GM12878 (cell line): ENCODE measurements around the gene SCCPDH. TPM values are rescaled to one million over a fixed set of nuclear protein-coding genes. Genes with fewer than 3 reads are reported as not detected.
A peak's percentile ranks its signal among the peaks of the same experiment; 100 is the strongest.

Experiments
- ATAC-seq: fragments of 200-7000 bp; cut with Tn5 transposase; 3 replicates; pipeline ENCODE4 v1.9.1; 2020; ENCODE audit warnings: mild to moderate bottlenecking, moderate library complexity
- BruUV-seq: library from RNA; stranded (reverse); fragments of 400-500 nt; replicated peaks from 2 replicates; lab custom pipeline; 2021; lab: Mats Ljungman, UMichigan
- CTCF ChIA-PET: fragments of 300-600 bp; sonication (Branson Sonifier 250); formaldehyde crosslinking; extraction: SDS; loops from one replicate; lab custom pipeline; 2021; ENCODE audit warnings: inconsistent platforms; lab: Yijun Ruan, JAX
- POLR2A ChIA-PET: fragments of 350-600 bp; formaldehyde crosslinking; extraction: SDS; loops from one replicate; lab custom pipeline; 2021; ENCODE audit warnings: inconsistent platforms; lab: Charles Lee
- RAD21 ChIA-PET: fragments of 300-600 bp; sonication (Branson Sonifier 250); formaldehyde crosslinking; loops from one replicate; lab custom pipeline; 2023; ENCODE audit warnings: antibody characterized with exemption; ENCODE audit not compliant: unreplicated experiment; lab: Charles Lee
- SMC1A ChIA-PET: fragments of 300-600 bp; sonication (Branson Sonifier 250); formaldehyde crosslinking; loops from one replicate; lab custom pipeline; 2023; ENCODE audit not compliant: unreplicated experiment, uncharacterized antibody; lab: Charles Lee
- DNase-seq: peaks from one replicate; pipeline ENCODE4 v3.0.0-alpha.2; 2011; ENCODE audit warnings: low read depth, low spot score
- FAIRE-seq: peaks from 3 replicates; lab custom pipeline; 2011; peaks lifted over from hg19 to GRCh38; lab: Jason Lieb, UNC
- H2AFZ ChIP-seq: 2 replicates; pipeline ENCODE4 v1.6.0; 2011; ENCODE audit warnings: low read depth, low read length, control low read depth; ENCODE audit not compliant: control insufficient read depth
- H3K27ac ChIP-seq: 2 replicates; pipeline ENCODE4 v1.5.1; 2011; ENCODE audit warnings: control low read depth; ENCODE audit not compliant: control insufficient read depth, insufficient read depth
- H3K27me3 ChIP-seq, 2 experiments: replicated peaks in 1 of 2; 2 replicates each; pipeline versions ENCODE4 v1.6.0 to v1.6.1; 2011; ENCODE audit warnings: low read length in 1 of 2; ENCODE audit not compliant: control insufficient read depth in 2 of 2, insufficient read depth in 2 of 2
- H3K36me3 ChIP-seq, 2 experiments: 2 replicates each; pipeline ENCODE4 v1.5.1; 2011; ENCODE audit warnings: low read length in 1 of 2; ENCODE audit not compliant: control insufficient read depth in 2 of 2, insufficient read depth in 2 of 2
- H3K4me1 ChIP-seq: 2 replicates; pipeline ENCODE4 v1.6.1; 2011; ENCODE audit warnings: mild to moderate bottlenecking, low read length, moderate library complexity, mixed read lengths; ENCODE audit not compliant: control insufficient read depth, insufficient read depth
- H3K4me2 ChIP-seq: 2 replicates; pipeline ENCODE4 v1.6.0; 2011; ENCODE audit warnings: control low read depth; ENCODE audit not compliant: control insufficient read depth, insufficient read depth
- H3K4me3 ChIP-seq: fragments of 200-600 bp; sonication (generic); 2 replicates; pipeline ENCODE4 v1.5.1; 2016
- H3K79me2 ChIP-seq: 2 replicates; pipeline ENCODE4 v1.6.0; 2011; ENCODE audit warnings: low read length; ENCODE audit not compliant: control insufficient read depth, insufficient read depth
- H3K9ac ChIP-seq: 2 replicates; pipeline ENCODE4 v1.8.0; 2011; ENCODE audit warnings: low read length, control low read depth, mixed read lengths; ENCODE audit not compliant: control insufficient read depth, insufficient read depth
- H3K9me3 ChIP-seq: replicated peaks from 3 replicates; pipeline ENCODE4 v1.5.1; 2011; ENCODE audit warnings: mild to moderate bottlenecking, low read length; ENCODE audit not compliant: control insufficient read depth, insufficient read depth
- H4K20me1 ChIP-seq: 2 replicates; pipeline ENCODE4 v1.6.0; 2011; ENCODE audit not compliant: control insufficient read depth, insufficient read depth
- CHD2 ChIP-seq: IDR thresholded peaks from 2 replicates; pipeline ENCODE4 v1.6.1; 2011; ENCODE audit warnings: low read depth, low read length, improper control_type of control experiment, borderline replicate concordance
- FOXK2 ChIP-seq: fragments of 450-650 bp; IDR thresholded peaks from 2 replicates; pipeline ENCODE4 v1.6.1; 2017; ENCODE audit warnings: mild to moderate bottlenecking, moderate library complexity
- FOXM1 ChIP-seq: IDR thresholded peaks from 2 replicates; pipeline ENCODE4 v1.6.1; 2012; ENCODE audit warnings: low read depth, mild to moderate bottlenecking, inconsistent platforms, low read length, moderate library complexity
- IRF4 ChIP-seq: IDR thresholded peaks from 2 replicates; pipeline ENCODE4 v1.6.1; 2011; ENCODE audit warnings: low read depth, low read length
- JUND ChIP-seq: IDR thresholded peaks from 2 replicates; pipeline ENCODE4 v1.6.1; 2012; ENCODE audit warnings: low read depth, mild to moderate bottlenecking, low read length, improper control_type of control experiment, moderate library complexity
- MAX ChIP-seq: IDR thresholded peaks from 2 replicates; pipeline ENCODE4 v1.6.1; 2012; ENCODE audit warnings: low read depth, low read length, improper control_type of control experiment
- NRF1 ChIP-seq: conservative IDR thresholded peaks from 2 replicates; pipeline ENCODE4 v1.6.1; 2011; ENCODE audit warnings: mild to moderate bottlenecking, low read depth, low read length, improper control_type of control experiment
- PAX5 ChIP-seq: IDR thresholded peaks from 2 replicates; pipeline ENCODE4 v1.6.1; 2011; ENCODE audit warnings: low read depth, low read length, borderline replicate concordance
- RELA ChIP-seq: fragments of 450-650 bp; IDR thresholded peaks from 2 replicates; pipeline ENCODE4 v1.8.0; 2014; ENCODE audit warnings: borderline replicate concordance; ENCODE audit not compliant: partially characterized antibody
- SMAD5 ChIP-seq: IDR thresholded peaks from 2 replicates; pipeline ENCODE4 v1.6.1; 2016; ENCODE audit warnings: antibody characterized with exemption, low read depth
- SPI1 ChIP-seq: IDR thresholded peaks from 2 replicates; pipeline ENCODE4 v1.6.1; 2011; ENCODE audit warnings: low read depth, mild to moderate bottlenecking, low read length, moderate library complexity, borderline replicate concordance; ENCODE audit not compliant: insufficient read depth
- SREBF1 ChIP-seq: IDR thresholded peaks from 2 replicates; pipeline ENCODE4 v1.6.1; 2012; ENCODE audit warnings: mild to moderate bottlenecking, low read length
- TARDBP ChIP-seq: IDR thresholded peaks from 2 replicates; pipeline ENCODE4 v1.6.1; 2016; ENCODE audit warnings: borderline replicate concordance
- WGBS: methylation state at CpG from one replicate; pipeline ENCODE4 v1.1.6; 2016; ENCODE audit warnings: low lambda C conversion rate; ENCODE audit not compliant: insufficient replicate concordance, insufficient coverage; ENCODE audit errors: missing lambda C conversion rate; 5-methylcytosine and 5-hydroxymethylcytosine counted together
- in situ Hi-C: fragments of 300-500 bp; cut with MboI; formaldehyde crosslinking; loops from 9 replicates; pipeline ENCODE4 v1.14.3; 2018; ENCODE audit warnings: mixed read lengths
- intact Hi-C: fragments of 100-400 bp; cut with micrococcal nuclease; formaldehyde crosslinking; loops from one replicate; pipeline ENCODE4 v1.14.2; 2022; ENCODE audit not compliant: unreplicated experiment
- polyA plus RNA-seq, 11 experiments: library from polyadenylated mRNA; depleted of rRNA in 4 of 11; unstranded in 6 of 11; stranded (reverse) in 5 of 11; fragments of >200 nt; fragmentation: Nextera tagmentation in 4 of 11; fragmentation: Illumina TruSeq in 1 of 11; extraction: Ambion mirVana in 4 of 11; extraction: Trizol in 1 of 11; gene quantifications; 1 replicate in 1 of 11; 2 replicates in 10 of 11; pipeline versions ENCODE4 v1.2.1 to v1.2.3, GENCODE V29; 2011 to 2016; ENCODE audit warnings: inconsistent platforms in 2 of 11, missing spikeins in 2 of 11, low read depth in 1 of 11
- total RNA-seq, 4 experiments: library from RNA; depleted of rRNA in 3 of 4; stranded (reverse); fragments of >200 nt in 3 of 4; fragmentation: Illumina TruSeq in 1 of 4; extraction: Trizol in 1 of 4; gene quantifications; 2 replicates each; pipeline versions ENCODE4 v1.2.1 to v1.2.3, GENCODE V29; 2013 to 2021
- TF ChIP-seq, protein P1 (sequence below): fragments of 450-650 bp; IDR thresholded peaks from 2 replicates; pipeline ENCODE4 v1.6.1; 2017; ENCODE audit warnings: antibody characterized with exemption, mild to moderate bottlenecking, moderate library complexity

Gene SCCPDH
- total and polyA plus RNA-seq, 10 of the 15 experiments (the other 5 are each of a cell fraction or from before 2014, with no cell fraction given) = 5.4 to 44.8 (median 24.5) TPM

DNA sequence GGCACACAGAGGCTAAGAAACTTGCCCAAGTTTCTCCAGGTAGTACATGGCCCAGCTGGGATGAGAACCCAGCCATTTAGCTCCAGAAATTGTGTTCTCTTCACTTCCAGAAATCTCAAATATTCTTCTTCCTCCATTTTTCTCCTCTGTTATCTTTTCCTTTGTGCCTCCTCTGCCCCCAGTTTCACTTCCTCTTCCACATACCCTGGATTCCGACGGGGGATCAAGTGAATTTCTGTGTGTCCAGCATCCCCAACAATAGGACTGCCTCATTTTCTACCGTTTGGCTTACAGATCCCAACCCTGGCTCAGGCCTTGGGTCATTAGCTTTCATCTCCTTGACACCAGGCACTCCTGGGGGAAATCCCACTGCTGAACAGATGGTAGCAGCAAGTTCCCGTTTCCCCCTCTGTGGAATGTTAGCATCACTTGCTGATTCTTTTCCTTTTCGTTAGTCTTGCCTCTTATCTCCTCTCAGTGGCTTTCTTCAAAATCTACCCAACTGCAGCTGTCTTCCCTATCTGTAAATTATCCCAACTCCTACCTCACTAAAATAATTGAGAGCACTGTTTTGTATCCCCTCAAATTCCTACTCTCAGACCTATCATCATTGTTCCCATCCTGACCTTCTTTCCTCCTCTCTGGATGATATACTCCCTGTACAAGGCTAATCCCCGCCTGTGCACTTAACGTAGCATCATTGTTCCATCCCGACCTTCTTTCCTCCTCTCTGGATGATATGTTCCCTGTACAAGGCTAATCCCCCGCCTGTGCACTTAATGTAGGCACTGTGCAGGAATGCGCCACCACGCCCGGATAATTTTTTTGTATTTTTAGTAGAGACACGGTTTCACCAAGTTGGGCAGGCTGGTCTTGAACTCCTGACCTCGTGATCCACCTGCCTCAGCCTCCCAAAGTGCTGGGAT is 36.5 kb downstream of the SCCPDH start:
- intact Hi-C loops (no loop called here), in situ Hi-C loops (no loop called here)
- ChIA-PET SMC1A (interaction anchor here (0.9 kb wide), 1 partner anchor 11 kb away, joined by 3 read pairs; no protein-coding TSS in a partner anchor), RAD21 (no interaction called here), POLR2A (no interaction called here), CTCF (interaction anchor here (1.4 kb wide), 1 partner anchor 71 kb away, joined by 3 read pairs; no protein-coding TSS in a partner anchor)
- WGBS = 81% methylated on average over 14 of the region's 14 CpGs
- H3K36me3 ChIP-seq = peaks cover 1 to 2% of the 10 kb centered on the region in 2 experiments; a peak in 2 of 4 replicates
- no peaks in the 10 kb centered on the region for H3K27me3 ChIP-seq
- ATAC-seq (no peak), FAIRE-seq (peak; percentile 7), DNase-seq (no peak)
- no peaks in the 10 kb centered on the region for H3K9me3 ChIP-seq
- H2AFZ ChIP-seq = no peak overlapping the region
- H4K20me1 ChIP-seq = no peaks in the 10 kb centered on the region
- TF ChIP-seq PAX5 (no peak), SPI1 (peak; percentile 65; the same call in 1 of the 2 replicates)
- H3K4me3 ChIP-seq = no peak overlapping the region
- no TSS peak for BruUV-seq
- H3K9ac ChIP-seq = no peak overlapping the region
- H3K4me2 ChIP-seq = no peak overlapping the region
- H3K79me2 ChIP-seq = no peaks in the 10 kb centered on the region
- H3K4me1 ChIP-seq = no peaks in the 10 kb centered on the region
- no peak overlapping the region for H3K27ac ChIP-seq

- no peak overlapping the region for H3K4me3 ChIP-seq
- 91% methylated on average over 7 of the region's 7 CpGs for WGBS
- H3K79me2 ChIP-seq = no peaks in the 10 kb centered on the region
- ChIA-PET RAD21 (no interaction called here), SMC1A (no interaction called here), POLR2A (interaction anchor here (0.6 kb wide), 1 partner anchor 21 kb away, joined by 3 read pairs; no protein-coding TSS in a partner anchor), CTCF (no interaction called here)
- no peaks in the 10 kb centered on the region for H3K9me3 ChIP-seq
- DNase-seq (no peak), FAIRE-seq (no peak), ATAC-seq (no peak)
- H4K20me1 ChIP-seq = no peaks in the 10 kb centered on the region
- no peaks in the 10 kb centered on the region for H3K4me1 ChIP-seq
- H3K4me2 ChIP-seq = no peak overlapping the region
- no peaks in the 10 kb centered on the region for H3K27me3 ChIP-seq
- BruUV-seq = no TSS peak
- H3K27ac ChIP-seq = no peak overlapping the region
- no peak overlapping the region for H2AFZ ChIP-seq
- H3K9ac ChIP-seq = no peak overlapping the region
- peaks cover 0 to 2% of the 10 kb centered on the region in 2 experiments; a peak in 2 of 4 replicates for H3K36me3 ChIP-seq
- intact Hi-C loops = no loop called here
- in situ Hi-C loops = no loop called here
- TF ChIP-seq SREBF1 (no peak), FOXK2 (no peak), TARDBP (no peak), FOXM1 (no peak), RELA (no peak), MAX (no peak), CHD2 (no peak), JUND (no peak), IRF4 (no peak), NRF1 (no peak), SMAD5 (no peak)
- TF ChIP-seq, protein P1, sequence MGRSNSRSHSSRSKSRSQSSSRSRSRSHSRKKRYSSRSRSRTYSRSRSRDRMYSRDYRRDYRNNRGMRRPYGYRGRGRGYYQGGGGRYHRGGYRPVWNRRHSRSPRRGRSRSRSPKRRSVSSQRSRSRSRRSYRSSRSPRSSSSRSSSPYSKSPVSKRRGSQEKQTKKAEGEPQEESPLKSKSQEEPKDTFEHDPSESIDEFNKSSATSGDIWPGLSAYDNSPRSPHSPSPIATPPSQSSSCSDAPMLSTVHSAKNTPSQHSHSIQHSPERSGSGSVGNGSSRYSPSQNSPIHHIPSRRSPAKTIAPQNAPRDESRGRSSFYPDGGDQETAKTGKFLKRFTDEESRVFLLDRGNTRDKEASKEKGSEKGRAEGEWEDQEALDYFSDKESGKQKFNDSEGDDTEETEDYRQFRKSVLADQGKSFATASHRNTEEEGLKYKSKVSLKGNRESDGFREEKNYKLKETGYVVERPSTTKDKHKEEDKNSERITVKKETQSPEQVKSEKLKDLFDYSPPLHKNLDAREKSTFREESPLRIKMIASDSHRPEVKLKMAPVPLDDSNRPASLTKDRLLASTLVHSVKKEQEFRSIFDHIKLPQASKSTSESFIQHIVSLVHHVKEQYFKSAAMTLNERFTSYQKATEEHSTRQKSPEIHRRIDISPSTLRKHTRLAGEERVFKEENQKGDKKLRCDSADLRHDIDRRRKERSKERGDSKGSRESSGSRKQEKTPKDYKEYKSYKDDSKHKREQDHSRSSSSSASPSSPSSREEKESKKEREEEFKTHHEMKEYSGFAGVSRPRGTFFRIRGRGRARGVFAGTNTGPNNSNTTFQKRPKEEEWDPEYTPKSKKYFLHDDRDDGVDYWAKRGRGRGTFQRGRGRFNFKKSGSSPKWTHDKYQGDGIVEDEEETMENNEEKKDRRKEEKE = no peak
These were observed 37.2 kb downstream of the SCCPDH start for GRCh38 chr1:246761396-246761795.
